SIG-M5 (cell line): ENCODE results near the gene ZNF598.

ENCODE experiments used
- DNase-seq: peaks from one replicate; lab custom pipeline; 2025; lab: John Stamatoyannopoulos, UW

ZNF598 gene

GRCh38 chr16:1990351-1991134, 19.1 kb downstream of the ZNF598 start:
- DNase-seq = no peak

GRCh38 chr16:1990101-1990350, 19.6 kb downstream of the ZNF598 start:
- no peak for DNase-seq

GRCh38 chr16:1989209-1990100, 20.2 kb downstream of the ZNF598 start, which contains the start of gene SYNGR3:
SYNGR3 (plus strand) TSS chr16:1989970; CDS start chr16:1990103, 133 bp downstream.
- DNase-seq = no peak

- no peak for DNase-seq
These were observed 22.4 kb downstream of the ZNF598 start for GRCh38 chr16:1987198-1987597.

- DNase-seq = no peak
These were observed 24.0 kb downstream of the ZNF598 start for GRCh38 chr16:1985466-1986150.

- DNase-seq = no peak
These were observed 25.0 kb downstream of the ZNF598 start for GRCh38 chr16:1984347-1985225.

- DNase-seq = no peak
These were observed 25.9 kb downstream of the ZNF598 start, which contains the start of gene GFER for GRCh38 chr16:1983544-1984346. GFER (plus strand) TSS chr16:1984193; CDS start chr16:1984219, 26 bp downstream.

- DNase-seq = no peak
These were observed 26.6 kb downstream of the ZNF598 start for GRCh38 chr16:1982991-1983543.

- no peak for DNase-seq
These were observed 27.6 kb downstream of the ZNF598 start for GRCh38 chr16:1982013-1982433.

- DNase-seq = no peak
These were observed 28.2 kb downstream of the ZNF598 start, which contains the start of gene NOXO1 for GRCh38 chr16:1981398-1981836. NOXO1 (minus strand) TSS chr16:1981469; CDS start chr16:1981179, 290 bp downstream.

- no peak for DNase-seq
These were observed 28.9 kb downstream of the ZNF598 start for GRCh38 chr16:1980770-1981087.

- DNase-seq = no peak
These were observed 29.4 kb downstream of the ZNF598 start for GRCh38 chr16:1980030-1980769.

- DNase-seq = no peak
These were observed 30.2 kb downstream of the ZNF598 start for GRCh38 chr16:1979271-1980029.

- DNase-seq = no peak
These were observed 31.0 kb downstream of the ZNF598 start for GRCh38 chr16:1978476-1979120.

- DNase-seq = no peak
These were observed 31.7 kb downstream of the ZNF598 start for GRCh38 chr16:1977875-1978268.

GRCh38 chr16:1976951-1977874, 32.4 kb downstream of the ZNF598 start:
- DNase-seq = no peak

GRCh38 chr16:1976216-1976520, 33.5 kb downstream of the ZNF598 start:
- DNase-seq = no peak
